Stomach (tissue), 4 donors: ENCODE measurements around the gene PRADC1.

Experiments
- CTCF ChIP-seq, 7 experiments: fragments of 450-650 bp in 4 of 7; fragments of 200-600 bp in 3 of 7; sonication (generic) in 3 of 7; IDR thresholded peaks; one replicate each; pipeline ENCODE4 v1.5.1; 2016 to 2019; ENCODE audit warnings: antibody characterized with exemption in 7 of 7, control low read depth in 2 of 7, mild to moderate bottlenecking in 1 of 7
- POLR2A ChIP-seq, 4 donors: fragments of 450-650 bp; IDR thresholded peaks; one replicate each; pipeline ENCODE4 v1.6.1; 2016; ENCODE audit warnings: antibody characterized with exemption in 4 of 4, control low read depth in 2 of 4, mild to moderate bottlenecking in 1 of 4, moderate library complexity in 1 of 4

GRCh38 chr2:73256618-73256922, 23.5 kb upstream of the PRADC1 start:
- TF ChIP-seq CTCF (IDR thresholded peaks at IDR 0.05) (no peak), POLR2A (IDR thresholded peaks at IDR 0.05) (no peak)
